HG03095 (cell line): ENCODE data around the gene RASD2.

ENCODE experiments used
- ATAC-seq: cut with Tn5 transposase; IDR thresholded peaks from one replicate; pipeline ENCODE4 v1.9.1; 2021; ENCODE audit warnings: moderate library complexity; ENCODE audit not compliant: unreplicated experiment

Gene RASD2

DNA sequence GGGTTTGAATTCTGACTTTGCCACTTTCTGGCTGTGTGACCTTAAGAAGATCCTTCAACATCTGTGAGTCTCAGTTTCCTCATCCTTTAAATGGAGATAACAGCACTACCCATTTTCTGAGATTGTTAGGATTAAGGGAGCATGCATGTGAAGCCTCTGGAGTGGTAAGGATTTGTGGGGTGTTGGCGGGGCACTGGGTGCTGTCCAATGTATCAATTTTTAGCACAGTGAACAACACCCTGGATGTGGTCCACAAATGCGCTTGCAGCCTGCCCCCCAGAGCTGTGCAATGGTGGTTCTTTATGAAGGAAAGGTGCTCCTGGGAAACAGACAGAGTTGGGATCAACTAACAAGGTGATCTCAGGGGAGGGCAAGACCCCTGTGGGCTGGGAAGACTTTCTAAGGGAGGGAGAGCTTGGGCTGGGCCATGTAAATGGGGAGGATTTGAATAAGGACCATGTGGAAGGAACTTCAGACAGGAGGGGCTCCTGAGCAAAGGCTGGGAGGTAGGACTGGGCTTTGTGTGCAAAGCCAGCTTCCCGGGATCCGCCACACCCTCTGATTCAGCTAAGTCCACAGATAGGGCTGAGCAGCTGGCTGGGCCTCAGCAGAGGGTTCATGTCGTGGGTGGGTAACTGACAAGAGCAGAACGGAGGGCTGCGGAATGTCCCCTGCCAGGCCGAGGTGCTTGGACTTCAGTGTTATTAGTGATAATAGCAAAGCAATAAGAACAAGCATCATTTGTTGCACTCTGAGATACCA, 22.7 kb upstream of the RASD2 start:
- no peak for ATAC-seq

DNA sequence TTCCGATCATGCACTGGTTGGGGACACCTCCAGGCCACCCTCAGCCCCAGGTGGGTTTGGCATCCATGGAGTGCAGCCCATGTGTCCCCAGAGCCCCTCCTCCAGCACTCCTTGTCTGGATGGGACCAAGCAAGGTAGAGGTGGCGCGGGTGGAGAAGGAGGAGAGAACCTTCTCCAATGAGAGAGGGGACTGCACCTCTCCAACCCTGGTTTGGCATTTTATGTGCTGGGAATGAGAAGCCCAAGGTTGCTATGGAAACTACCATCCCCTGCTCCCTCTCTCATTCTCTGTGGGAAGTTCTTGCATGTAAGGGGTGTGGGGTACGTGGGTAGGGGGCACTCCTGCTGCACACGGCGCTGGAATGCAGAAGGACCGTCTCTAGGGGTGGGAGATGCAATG, 21.8 kb upstream of the RASD2 start:
- no peak for ATAC-seq

DNA sequence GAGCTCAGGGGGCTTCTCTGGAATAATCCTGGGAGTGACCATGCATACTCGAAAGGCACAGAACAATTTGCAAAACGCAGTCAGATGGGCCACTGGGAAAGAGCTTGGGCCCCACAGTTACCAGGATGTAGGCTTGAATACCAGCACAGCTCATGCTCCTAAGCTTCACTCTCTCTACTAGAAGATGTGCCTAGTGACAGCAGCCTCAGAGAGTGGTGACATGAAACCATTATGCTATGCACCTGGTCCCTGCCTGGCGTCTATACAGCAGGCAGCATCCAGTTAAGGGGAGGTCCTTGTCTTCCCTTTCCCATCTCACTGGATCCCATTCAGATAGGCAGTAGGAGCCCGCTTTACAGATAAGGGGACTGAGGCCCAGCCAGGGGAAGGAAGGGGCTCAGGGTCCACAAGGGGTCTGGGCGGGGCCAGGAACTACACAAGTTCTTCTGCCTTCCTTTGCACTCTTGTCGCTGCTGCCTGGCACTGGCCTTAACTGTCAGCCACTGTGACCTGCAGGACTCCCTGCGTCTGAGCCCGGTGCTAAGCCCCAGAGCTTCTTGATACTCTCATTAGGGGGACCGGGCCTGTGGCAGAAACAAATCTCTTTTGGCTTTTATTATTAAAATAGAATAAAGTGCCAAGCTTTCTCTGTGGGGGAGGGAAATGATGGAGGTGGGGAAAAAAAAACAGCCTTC, 21.2 kb upstream of the RASD2 start:
- no peak for ATAC-seq

DNA sequence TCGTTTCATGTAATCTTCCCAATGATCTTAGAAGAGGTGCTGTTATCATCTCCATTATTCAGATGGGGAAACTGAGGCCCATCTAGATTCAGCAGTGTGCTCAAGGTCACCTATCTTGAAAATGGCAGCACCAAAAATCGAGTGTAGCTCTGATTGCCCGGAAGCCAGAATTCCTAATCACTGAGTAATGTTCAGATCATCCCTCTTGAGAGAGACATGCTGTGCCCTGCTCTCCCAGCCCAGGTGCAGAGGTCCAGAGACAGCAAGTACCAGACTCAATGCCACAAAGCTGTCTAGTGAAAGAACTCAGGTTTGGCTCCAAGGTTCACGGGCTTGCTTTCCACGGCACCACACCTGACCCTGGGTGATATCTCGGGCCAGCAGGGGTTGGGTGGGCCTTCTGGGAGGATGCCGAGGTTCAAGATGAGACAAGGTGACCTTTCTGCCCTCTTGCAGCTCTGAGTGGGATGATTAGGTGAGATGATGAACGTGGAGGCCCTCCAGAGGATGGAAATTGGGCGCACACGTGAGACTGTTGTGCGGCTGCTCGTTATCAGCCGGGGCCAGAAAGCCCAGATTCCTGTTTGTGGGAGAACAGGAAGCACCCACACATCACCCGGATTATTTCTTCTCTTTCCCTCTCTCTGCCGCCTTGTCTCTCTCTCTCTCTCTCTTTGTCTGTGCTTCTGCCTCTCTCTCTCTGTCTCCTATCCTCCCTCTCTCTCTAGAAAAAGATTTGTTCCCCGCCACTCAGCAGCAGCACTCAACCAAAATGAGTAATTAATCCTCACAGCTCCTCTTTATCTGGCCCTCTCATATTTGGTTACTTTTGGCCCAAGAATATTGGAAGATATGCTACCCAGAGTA, 19.0 kb upstream of the RASD2 start:
- no peak for ATAC-seq

DNA sequence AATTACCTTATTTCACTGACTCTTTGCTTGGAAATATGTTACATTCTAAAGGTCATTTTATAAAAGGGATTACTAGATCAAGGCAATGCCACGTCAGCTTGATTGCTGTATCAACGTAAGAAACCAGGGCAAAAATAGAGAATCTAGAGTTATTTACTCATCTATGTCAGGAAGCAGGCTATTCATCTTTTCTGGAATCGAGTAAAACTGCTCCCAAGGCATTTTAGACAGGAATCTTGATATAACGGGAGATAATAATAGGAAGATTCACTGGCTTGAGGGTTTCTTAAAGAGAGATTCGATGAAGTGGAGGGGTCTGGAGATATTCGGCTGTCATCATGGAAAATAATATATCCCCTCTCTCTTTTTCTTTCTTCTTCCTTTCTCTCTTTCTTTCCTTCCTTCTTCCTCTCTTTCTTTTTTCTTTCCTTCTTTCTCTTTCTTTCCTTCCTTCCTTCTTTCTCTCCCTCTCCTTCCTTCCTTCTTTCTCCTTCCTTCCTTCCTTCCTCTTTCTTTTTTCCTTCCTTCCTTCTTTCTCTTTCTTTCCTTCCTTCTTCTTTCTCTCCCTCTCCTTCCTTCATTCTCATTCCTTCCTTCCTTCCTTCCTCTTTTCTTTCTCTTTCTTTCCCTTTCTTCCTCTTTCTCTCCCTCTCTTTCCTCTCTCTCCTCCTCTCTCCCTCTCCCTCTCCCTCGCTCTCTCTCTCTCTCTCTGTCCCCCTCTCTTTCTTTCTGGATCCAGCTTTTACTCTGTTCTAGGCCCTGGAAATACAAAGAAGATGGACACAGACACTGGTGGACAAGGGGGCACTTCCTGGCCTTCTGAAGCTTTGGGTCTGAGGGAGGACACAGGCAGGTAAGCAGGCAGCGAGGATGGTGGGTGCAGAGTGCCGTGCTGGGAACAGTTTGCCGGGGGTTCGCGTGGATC, 18.1 kb upstream of the RASD2 start:
- ATAC-seq: no peak

DNA sequence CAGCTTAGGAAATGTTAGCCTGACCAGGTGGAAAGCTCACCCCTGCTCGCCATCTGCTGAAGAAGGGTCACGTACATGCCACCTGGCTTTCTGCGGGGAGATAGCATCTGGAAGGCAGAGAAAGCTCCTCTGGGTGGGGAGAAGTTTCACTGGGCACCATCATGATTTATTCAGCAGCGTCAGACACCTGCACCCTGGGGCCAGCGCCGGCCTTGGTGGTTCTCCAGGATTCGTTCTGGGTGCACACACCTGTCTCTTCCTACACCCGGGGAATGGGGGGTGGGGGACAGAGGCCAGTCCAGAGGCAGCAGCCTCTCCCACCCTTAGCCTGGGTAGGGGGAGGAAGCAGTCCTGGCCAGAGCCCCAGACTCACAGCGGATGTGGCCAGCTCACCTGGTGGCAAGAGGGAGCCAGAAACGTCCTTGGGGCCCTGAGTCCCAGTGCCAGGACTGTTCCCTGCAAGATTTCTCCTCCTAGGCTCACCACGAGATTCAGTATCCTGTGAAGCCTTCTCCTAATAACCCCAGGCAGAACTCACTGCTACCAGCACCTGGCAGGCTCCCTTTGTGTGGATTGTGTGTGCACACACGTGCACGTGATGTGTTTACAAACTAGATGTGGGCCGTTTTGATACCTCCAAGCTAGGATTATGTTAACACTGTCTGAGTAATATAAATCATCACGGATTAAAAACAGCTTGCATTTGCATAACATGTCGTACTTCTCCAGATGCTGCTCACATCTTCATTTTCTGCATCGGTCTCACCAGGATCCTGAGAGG, 17.3 kb upstream of the RASD2 start:
- no peak for ATAC-seq

DNA sequence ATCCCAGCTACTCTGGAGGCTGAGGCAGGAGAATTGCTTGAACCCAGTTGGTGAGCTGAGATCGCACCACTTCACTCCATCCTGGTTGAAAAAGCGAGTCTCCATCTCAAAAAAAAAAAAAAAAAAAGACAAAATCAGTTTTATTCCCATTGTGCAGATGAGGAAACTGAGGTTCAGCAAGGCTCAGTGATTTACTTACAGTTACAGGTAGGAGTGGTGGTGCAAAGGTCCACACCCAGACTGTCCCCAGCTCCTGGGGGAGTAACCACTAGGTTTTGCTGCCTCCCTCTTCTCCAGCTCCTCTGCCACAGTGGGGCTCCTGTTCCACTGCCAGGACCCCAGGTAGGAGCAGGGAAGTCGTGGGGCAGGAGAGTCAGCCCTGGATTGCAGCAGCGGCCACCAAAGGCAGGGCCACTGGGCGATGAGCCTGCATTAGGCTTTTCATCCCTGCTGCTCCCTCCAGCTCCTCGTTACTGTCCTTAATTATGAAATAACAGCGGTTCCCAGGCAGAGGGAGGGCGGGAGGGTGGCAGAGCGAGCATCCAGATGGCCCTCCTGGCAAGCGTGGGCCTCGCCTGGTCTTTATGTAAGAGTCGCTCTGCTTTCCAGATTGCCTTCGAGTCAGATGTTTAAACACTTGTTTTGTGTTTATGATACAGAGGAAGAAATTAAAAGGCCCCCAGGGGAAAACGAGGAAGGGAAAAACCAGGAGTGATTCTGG, 15.5 kb upstream of the RASD2 start:
- no peak for ATAC-seq

DNA sequence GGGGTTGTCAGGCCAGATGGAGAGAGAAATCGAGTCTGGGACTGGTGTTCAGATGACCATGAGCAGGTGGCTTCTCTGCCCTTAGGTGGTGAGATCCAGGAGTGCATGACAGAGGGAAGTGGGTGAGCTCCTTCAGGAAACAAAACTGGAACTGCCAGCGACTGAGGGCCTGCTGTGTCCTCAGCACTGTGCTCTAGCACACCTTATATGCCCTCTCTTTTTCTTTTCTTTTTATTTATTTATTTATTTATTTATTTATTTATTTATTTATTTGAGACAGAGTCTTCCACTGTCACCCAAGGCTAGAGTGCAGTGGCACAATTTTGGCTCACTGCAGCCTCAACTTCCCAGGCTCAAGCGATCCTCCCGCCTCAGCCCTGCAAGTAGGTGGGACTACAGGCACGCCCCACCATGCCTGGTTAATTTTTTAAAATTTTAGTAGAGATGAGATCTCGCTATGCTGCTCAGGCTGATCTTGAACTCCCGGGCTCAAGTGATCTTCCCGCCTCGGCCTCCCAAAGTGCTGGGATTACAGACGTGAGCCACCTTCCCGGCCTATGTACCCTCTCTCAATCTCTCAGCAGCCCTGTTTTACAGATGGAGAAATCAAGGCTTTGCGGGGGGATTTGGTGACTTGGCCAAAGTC, 14.8 kb upstream of the RASD2 start:
- ATAC-seq: no peak

DNA sequence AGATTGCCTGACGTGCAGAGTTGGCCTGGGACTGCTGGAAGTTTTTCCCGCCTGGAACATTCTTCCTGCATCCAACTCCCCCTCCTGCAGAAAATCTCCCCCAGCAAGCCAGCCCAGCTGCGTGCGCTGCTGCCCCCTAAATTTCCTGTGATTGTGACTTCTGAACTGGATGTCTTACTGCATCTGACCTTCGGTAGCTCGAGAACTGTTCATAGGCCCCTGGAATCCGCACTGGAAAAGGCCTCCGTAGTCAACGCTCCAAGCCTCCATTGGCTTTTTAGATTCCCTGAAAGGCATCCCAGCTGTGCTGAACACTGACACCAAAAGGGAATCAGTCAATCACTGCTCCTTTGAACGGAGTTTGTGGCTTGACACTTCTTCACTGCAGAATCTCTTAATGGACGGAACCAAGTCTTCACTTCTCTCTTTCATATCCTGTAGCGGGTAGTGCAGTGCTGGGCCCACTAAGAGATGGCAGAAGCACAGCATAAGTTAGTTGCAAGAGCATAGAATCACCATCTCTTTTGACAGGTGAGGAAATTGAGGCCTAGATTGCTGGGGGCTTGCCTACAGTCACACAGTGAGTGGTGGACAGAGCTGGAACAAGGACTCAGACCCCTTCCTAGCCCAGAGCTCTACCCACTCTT, 14.2 kb upstream of the RASD2 start:
- no peak for ATAC-seq

DNA sequence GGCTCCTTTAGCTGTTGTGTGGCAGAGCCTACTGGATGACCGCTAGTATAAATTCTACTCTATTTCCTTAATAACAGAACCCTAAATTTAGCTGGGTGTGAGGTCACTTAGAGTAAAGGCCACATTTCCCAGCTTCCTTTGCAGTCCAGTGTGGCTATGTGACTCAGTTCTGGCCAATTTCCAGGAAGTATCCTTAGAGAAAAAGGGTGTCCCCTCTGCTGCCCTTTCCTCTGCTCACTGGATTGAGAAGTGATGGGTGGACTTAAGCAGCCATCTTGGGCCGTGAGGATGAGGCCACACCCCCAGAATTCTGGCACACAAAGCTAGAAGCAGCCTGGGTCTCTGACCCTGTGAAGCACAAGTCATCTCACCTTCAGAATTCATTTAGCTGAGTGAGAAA, 11.7 kb upstream of the RASD2 start:
- ATAC-seq: no peak

DNA sequence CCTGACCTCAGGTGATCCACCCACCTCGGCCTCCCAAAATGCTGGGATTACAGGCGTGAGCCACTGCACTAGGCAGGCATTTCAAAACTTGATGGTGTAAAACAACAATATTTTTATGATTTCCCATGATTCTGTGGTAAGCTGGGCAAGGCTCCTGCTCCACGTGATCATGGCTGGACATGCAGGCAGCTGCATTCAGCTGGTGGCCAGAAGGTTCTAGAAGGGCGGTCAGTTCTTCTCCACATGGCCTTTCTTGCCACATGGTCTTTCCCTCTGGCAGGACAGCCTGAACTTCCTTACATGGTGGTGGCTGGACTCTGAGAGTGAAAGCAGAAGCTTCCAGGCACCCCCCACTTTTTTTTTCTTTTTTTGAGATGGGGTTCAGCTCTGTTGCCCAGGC, 9.9 kb upstream of the RASD2 start:
- ATAC-seq: no peak

DNA sequence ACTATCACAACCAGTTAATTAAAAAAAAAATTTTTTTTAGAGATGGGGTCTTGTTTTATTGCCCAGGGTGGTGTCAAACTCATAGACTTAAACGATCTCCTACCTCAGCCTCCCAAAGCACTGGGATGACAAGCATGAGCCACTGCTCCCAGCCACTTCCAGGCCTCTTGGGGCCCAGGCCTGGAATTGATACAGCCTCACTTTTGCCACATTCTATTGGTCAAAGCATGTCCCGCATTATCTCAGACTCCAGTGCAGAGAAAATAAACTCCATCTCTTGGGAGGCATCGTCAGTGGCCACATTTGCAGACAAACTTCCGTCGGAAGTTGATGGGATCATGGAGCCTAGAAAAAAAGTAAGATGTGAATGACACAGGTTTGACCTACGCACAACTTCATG, 9.4 kb upstream of the RASD2 start:
- ATAC-seq: no peak

DNA sequence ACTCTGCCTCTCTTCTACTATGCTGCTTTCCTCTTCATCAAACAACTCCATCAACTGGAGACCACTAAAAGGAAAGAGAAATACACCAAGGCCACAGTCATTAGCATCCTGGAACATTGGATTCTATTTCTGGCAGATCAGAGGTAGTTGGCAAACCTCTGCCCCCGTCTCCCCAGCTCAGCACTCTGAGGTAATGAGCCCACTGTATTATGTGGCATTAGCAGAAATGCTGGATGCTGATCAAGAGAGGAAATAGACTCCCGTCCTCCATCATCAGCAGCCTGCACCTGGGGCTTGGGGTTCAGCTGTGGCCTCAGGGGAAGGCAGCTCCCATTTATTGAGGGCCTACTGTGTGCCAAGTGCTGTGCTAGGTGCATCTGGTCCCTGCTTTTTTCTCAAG, 9.0 kb upstream of the RASD2 start:
- ATAC-seq: no peak

DNA sequence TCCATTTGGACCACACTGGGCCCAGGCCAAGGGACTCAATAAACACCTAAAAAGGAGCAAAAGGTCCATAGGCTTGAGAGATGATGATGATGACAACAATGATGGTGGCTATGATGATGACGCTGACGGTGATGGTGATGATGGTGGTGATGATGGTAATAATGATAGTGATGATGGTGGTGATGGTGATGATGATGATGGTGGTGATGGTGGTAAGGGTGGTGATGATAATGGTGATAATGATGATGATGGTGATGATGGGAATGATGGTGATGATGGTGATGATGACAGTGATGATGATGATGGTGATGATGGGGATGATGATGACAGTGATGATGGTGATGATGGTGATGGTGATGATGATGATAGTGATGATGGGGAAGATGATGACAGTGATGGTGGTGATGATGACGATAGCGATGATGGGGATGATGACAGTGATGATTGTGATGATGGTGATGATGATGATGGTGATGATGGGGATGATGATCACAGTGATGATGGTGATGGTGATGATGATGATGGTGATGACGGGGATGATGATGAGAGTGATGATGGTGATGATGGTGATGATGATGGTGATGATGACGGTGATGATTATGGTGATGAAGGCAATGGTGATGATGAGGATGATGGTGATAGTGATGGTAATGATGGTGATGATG, 7.1 kb upstream of the RASD2 start:
- no peak for ATAC-seq

DNA sequence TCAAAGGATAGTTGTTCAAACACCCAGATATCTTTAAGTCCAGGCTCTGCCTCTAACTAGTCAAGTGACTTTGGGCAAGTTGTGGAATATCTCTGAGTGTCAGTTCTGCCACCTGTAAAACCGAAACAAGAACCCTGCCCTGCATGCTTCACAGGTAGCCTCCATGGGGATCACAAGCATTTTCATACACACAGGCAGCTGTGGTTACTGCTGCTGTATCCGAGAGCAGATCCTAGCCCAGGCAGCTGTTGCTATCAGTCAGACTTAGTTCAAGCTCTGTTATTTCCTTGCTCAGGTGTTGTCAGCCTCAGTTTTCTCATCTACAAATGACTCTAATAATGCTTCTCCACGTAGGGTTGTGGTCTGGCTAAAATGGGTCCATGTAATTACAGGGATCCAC, 6.5 kb upstream of the RASD2 start:
- no peak for ATAC-seq

DNA sequence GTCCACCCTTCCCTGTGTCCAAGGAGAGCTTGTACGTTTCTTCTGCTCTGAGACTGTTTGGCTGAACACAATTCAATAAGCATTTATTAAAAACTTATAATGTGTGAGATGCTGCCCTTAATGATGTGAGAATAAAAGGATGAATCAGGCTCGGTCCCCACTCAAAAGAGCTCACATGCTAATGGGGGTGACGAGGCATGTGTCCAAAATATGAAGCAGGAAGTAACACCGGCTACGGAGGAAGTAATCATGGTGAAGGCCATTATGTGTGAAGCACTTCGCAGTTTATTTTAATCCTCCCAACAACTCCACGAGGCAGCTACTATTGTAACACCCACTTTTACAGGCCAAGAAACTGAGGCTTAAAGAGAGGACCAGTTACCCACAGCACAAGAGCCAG, 3.4 kb upstream of the RASD2 start:
- no peak for ATAC-seq

DNA sequence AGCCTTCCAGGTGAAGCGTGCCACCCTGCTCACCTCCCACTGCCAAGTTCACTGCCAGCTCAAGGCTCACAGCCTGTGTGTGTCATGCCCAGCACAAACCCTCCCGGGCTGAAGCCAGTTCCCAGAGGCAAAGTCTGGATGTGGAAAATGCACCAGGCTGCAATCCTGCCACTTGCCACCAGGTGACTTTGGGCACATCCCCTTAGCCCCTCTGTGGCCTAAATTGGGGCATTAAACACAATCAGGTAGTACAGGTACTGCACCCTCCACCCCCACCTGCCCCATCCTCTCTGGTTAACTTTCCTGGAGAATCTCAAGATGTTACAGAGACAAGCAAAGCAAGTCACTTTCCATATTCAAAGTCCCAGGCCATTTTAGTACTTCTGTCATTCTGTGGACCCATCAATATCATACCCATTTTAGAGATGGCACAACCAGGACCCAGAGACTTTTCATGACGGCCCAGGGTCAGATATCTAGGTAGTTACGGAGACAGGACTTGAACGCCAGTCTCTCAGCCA, 1.8 kb upstream of the RASD2 start:
- ATAC-seq: no peak

DNA sequence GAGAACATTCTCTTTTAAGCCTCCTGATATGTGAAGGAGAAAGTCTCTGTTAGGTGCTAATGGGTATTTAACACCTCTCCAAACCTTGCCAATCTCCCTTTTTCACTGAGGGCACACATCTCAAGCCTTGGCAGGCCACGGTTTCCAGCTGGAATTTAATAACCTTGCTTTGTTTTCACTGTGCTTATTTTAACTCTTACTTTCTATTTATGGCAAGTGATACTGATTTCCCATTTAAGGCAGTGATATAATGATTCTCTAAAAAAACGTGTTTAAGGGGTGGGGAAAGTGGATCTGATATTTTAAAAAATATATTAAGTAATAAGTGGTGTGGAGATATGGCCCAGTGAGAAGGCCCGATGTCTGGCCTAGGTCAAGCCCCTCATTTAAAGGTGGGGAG, 1.1 kb upstream of the RASD2 start:
- ATAC-seq: no peak
